ENCODE results near the gene MED13L.

MED13L gene

DNA sequence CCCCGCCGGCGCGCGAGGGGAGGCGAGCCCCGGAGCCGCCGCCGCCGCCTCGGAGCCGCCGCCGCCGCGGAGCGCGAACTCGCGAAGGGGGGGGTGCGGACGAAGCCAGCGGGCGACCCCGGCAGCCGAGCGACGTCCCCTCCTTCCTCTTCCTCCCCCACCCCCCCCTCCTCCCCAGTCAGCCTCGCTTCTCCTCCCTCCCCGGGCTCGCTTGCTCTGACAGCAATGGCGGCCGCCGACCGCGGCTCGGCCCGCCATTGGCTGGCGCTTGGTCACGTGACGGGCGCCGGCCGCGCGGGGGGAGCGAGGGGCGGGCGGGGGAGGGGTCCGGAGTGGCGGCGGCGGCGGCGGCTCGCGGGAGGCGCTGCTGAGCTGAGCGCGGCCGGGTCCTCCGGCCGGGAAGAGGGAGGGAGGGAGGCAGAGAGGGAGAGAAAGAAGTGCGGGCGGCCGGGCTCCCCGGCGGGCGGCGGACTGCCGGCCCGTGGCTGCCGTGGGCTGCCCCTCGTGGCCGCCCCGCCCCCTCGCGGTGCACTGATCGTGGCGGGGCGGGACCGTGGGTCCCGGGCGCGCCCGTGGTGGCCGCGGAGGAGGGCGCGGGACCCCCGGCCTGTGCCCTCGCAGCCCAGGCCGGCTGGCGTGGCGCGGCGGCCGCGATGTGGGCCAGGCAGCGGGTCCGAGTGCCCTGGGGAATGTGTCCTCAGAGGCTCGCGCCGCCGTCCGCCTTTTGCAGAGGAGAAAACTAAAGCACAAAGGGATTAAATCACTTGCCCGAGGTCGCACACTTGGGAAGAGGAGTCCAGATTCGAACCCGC is at the start of gene MED13L:
Gene MED13L, minus strand, starts transcription at position 227 of the 812 bp plus-strand sequence. CDS start 562 bp downstream, outside the sequence.
- peak; percentile 65 for DNase-seq

GRCh38 chr12:116325336-116325664 is 47.8 kb upstream of the MED13L start:
- DNase-seq: no peak

GRCh38 chr12:116324654-116325335 is 47.3 kb upstream of the MED13L start:
- DNase-seq: no peak

DNA sequence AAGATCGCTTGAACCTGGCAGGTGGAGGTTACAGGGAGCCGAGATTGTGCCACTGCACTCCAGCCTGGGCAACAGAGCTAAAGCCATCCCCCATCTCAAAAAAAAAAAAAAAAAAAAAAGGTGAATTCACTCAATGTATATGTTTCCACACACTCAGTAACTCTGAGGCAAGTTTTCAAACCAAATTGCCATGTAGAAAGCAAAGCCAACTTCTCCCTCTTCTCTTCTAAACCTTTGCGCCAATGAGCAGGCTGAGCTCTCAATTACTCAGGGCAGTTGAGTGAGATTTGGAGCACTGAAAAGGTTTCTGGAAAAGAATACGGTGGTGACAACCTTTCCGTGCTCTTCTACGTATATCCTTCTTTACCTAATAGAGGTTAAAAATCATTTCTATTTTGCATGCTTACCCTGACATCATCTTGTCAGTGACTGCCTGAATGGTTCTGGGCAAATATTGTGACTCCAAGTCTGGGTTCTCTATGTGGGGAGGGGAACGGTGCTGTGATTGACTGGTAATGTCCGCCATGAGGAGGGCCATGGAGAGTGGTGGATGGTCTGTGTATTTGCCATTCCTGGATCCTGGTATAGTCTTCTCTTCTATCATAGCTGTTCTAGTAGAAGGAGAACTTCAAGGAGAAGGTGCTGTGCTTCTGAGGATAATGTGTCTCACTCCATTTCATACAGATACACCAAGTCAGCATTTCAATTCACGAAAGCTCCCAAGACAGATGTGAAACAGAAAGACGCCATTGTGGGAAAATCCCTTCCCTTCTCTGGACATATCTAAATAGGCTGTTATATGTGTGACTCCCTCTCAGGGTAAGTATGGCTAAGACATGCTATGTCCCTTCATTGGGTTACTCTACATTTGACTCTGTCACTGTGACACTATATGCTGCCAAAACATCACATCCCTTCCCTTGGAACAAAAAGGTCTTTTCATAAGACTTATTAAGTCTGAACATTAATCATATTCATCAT is 46.2 kb upstream of the MED13L start:
- no peak for DNase-seq

DNA sequence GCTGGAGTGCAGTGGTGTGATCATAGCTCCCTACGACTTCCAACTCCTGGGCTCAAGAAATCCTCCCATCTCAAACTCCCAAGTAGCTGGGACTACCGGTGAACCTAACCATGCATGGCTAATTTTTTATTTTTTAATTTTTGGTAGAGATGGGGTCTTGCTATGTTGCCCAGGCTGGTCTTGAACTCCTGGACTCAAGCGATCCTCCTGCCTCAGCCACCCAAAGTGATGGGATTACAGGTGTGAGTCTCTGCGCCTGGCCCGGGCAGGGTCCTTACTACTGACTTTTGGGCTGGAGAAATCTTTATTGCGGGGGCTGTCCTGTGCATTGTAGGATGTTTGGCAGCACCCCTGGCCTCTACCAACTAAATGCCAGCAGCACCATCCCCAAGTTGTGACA is 44.4 kb upstream of the MED13L start:
- no peak for DNase-seq

GRCh38 chr12:116320791-116321217 is 43.3 kb upstream of the MED13L start:
- no peak for DNase-seq

DNA sequence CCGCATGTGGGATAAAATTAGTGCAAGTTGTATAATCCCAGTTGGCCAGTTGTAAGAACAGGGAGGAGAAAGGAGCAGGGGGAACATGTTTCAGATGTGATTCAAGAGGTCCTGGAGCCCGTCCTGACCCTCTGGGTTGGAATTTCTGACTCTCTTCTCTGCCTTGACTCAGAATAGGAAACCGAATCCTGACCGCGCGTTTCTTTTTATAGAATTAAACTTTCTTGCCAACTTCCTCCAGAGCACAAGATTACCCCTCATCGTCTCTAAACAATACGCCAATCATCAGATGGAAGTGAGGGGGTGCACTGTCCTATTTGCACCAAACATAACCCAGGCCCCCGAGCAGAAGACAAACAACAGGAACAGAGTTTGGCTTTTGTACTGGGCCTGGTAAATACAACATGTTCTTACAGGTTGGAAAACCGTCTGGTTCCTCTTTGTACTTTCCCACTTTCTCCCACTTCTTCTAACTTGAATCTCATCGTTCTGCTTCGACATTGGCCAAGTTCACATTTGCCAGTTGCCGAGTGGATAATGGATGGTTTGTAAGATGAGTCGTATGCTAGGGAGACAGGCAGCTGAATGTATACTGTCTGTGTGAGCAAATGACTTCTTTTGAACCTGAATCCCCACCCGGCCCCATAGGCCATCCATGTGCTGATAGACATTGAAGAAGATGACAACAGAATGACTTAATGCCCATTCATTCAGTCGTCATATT is 42.6 kb upstream of the MED13L start:
- no peak for DNase-seq

DNA sequence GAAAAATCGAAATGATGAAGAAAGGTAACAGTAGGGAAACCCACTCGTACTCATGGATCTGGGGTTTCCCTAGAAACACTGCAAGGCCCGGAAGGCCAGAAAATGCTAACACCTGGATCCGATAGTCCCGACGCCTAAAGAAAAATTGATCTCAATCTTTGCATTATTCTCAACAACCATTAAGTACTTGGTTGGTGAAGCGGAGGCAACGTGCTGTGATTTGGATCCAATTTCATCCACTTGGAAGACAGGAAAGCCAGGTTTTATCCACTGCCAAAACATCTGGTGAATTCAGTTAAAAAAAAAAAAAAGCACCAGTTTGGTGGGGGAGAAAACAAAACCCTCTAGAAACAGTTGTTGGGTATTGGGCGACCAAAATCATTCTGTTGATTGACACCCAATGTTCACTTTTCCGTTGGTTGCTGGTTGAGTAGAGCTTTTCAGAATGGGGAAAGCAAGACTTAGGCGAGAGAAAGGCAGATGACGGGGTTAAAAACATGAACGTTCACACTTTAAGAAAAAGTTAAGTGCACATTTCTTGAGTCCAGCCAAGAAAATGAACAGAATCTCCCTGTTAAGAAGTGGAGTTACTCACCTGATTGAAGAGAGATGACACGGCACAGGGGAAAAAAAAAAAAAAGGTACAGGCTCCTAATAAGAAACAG is 41.9 kb upstream of the MED13L start:
- no peak for DNase-seq

- DNase-seq: no peak
Observed at GRCh38 chr12:116318576-116319232, 41.2 kb upstream of the MED13L start.

DNA sequence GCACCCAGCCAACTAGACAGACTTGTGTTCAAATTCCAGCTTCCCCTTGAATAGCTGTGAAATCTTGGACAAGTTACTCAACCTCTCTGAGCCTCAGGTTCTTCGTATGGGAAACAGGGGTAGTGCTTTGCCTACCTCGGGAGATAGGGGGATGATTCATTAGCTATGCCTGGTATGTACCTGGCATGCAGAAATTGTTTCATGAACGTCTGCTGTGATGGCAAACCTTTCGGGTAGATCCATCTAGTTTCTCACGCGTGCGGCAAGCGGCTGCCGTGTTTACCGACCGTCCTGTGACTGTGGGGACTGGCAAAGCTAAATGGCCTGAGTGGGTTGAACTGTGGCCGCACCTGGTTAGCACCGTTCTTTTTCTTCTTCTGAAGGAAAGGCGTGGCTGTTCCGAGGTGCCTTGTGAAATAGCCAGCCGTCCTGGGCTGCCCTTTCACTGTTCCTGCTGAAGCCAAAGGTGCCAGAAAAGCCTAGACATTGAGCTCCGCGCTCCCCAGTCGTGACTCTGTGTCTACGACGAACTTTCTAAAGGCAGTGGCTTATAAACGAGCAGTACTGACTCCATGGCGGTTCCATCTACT is 40.6 kb upstream of the MED13L start:
- no peak for DNase-seq

DNA sequence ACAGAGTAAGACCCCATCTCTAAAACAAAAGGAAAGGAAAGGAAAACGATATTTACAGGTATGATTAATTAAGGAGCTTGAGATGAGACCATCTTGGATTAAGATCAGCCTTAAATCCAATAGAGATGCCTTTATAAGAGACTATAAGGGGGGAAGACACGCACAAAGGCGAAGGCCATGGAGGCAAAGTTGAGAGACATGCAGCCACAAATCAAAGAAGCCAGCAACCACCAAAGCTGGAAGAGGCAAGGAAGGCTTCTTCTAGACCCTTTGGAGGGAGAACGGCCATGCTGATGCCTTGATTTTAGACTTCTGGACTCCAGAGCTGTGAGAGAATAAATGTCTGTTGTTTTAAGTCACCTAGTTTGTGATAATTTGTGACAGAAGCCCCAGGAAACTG is 39.6 kb upstream of the MED13L start:
- DNase-seq: no peak

DNA sequence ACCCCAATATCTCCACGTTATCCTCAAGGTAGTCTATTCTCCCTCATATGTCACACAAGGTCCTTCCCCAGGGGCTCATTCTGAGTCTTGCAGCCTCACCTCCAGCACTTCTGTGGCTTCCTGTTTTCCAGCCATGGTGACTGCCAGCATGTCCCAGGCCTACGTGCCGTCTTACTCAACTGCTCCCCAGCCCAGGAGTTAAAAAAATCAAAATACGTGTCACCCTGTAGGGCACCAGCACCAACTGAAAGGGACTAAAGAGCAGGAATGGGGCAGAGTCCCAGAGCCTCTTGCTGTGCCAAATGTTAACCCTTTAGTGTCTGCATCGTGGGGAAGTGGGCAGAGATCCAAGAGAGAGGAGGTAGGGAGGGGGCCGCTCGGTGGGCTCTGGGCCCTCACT is 37.0 kb upstream of the MED13L start:
- no peak for DNase-seq

- DNase-seq: no peak
Observed at GRCh38 chr12:116313194-116313927, 35.9 kb upstream of the MED13L start.

- no peak for DNase-seq
Observed at GRCh38 chr12:116310082-116310481, 32.6 kb upstream of the MED13L start.

DNA sequence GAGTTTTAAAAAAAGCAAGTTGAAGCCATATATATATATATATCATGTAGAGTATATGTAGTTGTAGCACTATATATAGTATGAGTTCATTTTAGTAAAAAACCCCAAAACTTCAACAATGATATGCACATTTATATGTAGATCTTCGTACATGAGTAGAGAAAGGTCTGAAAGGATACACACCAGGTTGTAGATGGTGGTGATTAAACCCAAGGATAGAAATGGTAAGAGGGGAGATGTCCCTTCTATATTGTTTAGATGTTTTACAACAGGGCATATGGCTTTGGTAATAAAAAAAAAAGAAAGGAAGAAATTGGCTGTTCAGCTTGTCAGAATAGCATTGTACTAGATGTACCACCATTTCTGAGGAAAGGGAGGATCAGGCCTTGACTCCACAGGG is 31.9 kb upstream of the MED13L start:
- no peak for DNase-seq

- no peak for DNase-seq
Observed at GRCh38 chr12:116308647-116309046, 31.2 kb upstream of the MED13L start.

DNA sequence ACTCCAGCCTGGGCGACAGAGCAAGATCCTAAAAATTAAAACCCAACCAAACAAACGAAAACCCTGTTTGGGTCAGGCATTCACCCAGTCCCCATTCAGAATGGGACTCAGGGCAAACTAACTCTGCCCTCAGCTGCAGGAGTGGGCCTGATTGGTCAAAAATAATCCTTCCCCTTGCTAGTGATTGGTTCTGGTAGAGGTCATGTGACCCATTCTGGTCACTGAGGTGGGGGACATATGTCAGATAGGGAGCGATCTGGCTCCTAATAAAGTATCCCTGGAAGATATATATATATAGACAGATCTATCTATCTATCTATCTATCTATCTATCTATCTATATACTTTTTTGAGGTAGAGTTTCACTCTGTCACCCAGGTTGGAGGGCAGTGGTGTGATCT is 29.5 kb upstream of the MED13L start:
- no peak for DNase-seq

- no peak for DNase-seq
Observed at GRCh38 chr12:116306506-116306905, 29.0 kb upstream of the MED13L start.

DNA sequence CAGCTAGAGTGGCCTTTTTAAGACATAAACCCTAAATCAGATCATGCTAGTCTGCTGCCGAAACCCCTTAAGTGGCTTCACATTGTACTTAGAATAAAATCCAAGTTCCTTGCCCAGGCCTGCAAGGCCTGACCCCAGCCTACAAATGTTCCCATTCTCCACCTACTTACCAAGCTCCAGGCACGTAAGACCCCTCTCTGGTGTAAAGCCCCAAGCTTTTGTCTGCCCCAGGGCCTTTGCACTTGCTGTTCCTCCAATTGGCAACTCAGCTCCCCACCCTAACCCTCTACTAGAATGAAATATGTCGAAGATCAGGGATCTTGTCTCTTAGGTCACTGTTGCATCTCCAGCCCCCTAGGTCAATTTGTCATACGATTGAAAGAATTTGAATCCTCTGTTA is 27.1 kb upstream of the MED13L start:
- DNase-seq: no peak

DNA sequence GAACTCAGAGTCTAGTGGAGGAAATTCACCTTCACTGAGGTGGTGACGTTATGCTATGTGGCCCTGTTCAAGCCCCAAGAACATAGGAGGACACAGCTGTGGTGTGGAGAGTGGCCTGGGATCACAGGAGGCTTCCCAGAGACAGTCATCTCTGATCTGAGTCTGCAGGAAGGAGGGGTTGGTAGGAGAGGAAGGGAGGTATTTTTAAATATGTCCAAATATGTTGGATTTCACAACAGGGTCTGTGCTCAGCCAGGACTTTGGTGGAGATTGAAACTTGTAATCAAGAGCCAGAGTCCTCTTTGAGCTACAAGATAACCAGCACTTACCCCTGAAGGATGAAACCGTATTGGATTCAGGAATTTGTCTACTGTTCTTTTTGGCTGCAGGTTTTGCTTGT is 26.4 kb upstream of the MED13L start:
- no peak for DNase-seq

Data from NCI-H526 treated with DMSO at 0.1 percent for 48 hours (cell line).